Measurements from ENCODE around the gene RPL36A. TPM values are rescaled to one million over a fixed set of nuclear protein-coding genes. Genes with fewer than 3 reads are reported as not detected.

RPL36A gene
- total and polyA plus RNA-seq, 2 of the 13 experiments (the other 11 are each of a cell fraction or from before 2014, with no cell fraction given), result 1,152 to 1,716 TPM

DNA sequence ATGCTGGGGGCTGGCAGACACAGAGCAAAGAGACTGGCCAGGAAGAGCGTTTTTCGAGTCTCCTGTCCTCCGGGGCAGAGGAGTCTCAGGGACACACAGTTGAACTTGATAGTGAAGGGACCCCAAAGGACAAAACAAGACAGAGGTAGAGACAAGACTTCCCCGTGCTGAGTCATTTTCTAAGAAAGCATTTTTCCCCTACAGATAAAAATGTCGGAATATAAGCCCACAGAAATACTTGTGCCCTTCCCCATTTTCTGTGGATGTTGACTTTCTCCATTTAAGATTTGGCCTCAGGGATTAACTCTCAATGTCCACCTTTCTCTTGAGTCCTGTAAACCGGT lies 4.3 kb upstream of the RPL36A start:
- H3K4me1 ChIP-seq (ENCODE audit: insufficient read depth, low read length), result no peaks in the 10 kb centered on the region
- BruUV-seq (replicated peaks), result no TSS peak
- FAIRE-seq (no peak), DNase-seq (ENCODE audit: low spot score) (no peak), ATAC-seq (no peak)
- no peaks in the 10 kb centered on the region for H3K9me3 ChIP-seq (ENCODE audit: low read length)
- no peaks in the 10 kb centered on the region; a peak in 1 of 5 replicates for H3K27me3 ChIP-seq (ENCODE audit: control insufficient read depth in 1 of 2, insufficient read depth in 2 of 2, low read length in 2 of 2)
- H3K4me3 ChIP-seq (replicated peaks in 1 of 3; ENCODE audit: insufficient read depth in 1 of 3, low read depth in 2 of 3, low read length in 3 of 3), result no peak overlapping the region
- ChIA-PET POLR2A (no interaction called here), CTCF (ENCODE audit: low intra/inter-chr PET ratio, low total read pairs) (no interaction called here)
- no peak overlapping the region for H2AFZ ChIP-seq (ENCODE audit: low read length)
- H3K36me3 ChIP-seq (replicated peaks in 1 of 2; ENCODE audit: control insufficient read depth in 1 of 2, insufficient read depth in 2 of 2, low read length in 2 of 2), result no peaks in the 10 kb centered on the region
- no peak for TF ChIP-seq ZBTB14 (CRISPR knock-in tag; IDR thresholded peaks at IDR 0.05)
- no peak for TF ChIP-seq MTF1 (CRISPR knock-in tag; IDR thresholded peaks at IDR 0.05)
- no peak for TF ChIP-seq ZNF160 (CRISPR knock-in tag; IDR thresholded peaks at IDR 0.05)
- TF ChIP-seq GFI1 (CRISPR knock-in tag; IDR thresholded peaks at IDR 0.05; ENCODE audit: borderline replicate concordance), result no peak
- no peak for TF ChIP-seq SMARCE1 (IDR thresholded peaks at IDR 0.05; ENCODE audit: borderline replicate concordance)
- no peak for TF ChIP-seq ZNF264 (CRISPR knock-in tag; IDR thresholded peaks at IDR 0.05)
- TF ChIP-seq ATF4 (CRISPR knock-in tag; IDR thresholded peaks at IDR 0.05), result no peak
- no peak for TF ChIP-seq KMT2A (CRISPR knock-in tag; IDR thresholded peaks at IDR 0.05)
- TF ChIP-seq ZNF775 (CRISPR knock-in tag; IDR thresholded peaks at IDR 0.05; ENCODE audit: borderline replicate concordance), result no peak
- no peak for TF ChIP-seq CBFB (CRISPR knock-in tag; IDR thresholded peaks at IDR 0.05)
- TF ChIP-seq, protein P1, sequence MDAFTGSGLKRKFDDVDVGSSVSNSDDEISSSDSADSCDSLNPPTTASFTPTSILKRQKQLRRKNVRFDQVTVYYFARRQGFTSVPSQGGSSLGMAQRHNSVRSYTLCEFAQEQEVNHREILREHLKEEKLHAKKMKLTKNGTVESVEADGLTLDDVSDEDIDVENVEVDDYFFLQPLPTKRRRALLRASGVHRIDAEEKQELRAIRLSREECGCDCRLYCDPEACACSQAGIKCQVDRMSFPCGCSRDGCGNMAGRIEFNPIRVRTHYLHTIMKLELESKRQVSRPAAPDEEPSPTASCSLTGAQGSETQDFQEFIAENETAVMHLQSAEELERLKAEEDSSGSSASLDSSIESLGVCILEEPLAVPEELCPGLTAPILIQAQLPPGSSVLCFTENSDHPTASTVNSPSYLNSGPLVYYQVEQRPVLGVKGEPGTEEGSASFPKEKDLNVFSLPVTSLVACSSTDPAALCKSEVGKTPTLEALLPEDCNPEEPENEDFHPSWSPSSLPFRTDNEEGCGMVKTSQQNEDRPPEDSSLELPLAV (CRISPR knock-in tag; conservative IDR thresholded peaks at IDR 0.05; ENCODE audit: low read depth), result no peak
- TF ChIP-seq, protein P2, sequence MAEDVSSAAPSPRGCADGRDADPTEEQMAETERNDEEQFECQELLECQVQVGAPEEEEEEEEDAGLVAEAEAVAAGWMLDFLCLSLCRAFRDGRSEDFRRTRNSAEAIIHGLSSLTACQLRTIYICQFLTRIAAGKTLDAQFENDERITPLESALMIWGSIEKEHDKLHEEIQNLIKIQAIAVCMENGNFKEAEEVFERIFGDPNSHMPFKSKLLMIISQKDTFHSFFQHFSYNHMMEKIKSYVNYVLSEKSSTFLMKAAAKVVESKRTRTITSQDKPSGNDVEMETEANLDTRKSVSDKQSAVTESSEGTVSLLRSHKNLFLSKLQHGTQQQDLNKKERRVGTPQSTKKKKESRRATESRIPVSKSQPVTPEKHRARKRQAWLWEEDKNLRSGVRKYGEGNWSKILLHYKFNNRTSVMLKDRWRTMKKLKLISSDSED (CRISPR knock-in tag; IDR thresholded peaks at IDR 0.05), result no peak
- TF ChIP-seq RBM22 (optimal IDR thresholded peaks at IDR 0.05; ENCODE audit: low read length), result no peak
- H3K9ac ChIP-seq (ENCODE audit: insufficient read depth, low read depth, low read length), result no peak overlapping the region
- H3K27ac ChIP-seq (ENCODE audit: extremely low read length, insufficient read depth, low read length), result no peak overlapping the region
- 70% methylated on average over 5 of the region's 6 CpGs for WGBS (ENCODE audit: low lambda C conversion rate)
- in situ Hi-C loops (cut with HindIII; ENCODE audit: extremely low pct_ligation_motif_present, low pct_unique_long_range_greater_than_20kb), result no loop called here
- intact Hi-C loops (cut with micrococcal nuclease; ENCODE audit: unreplicated experiment), result no loop called here
- no peaks in the 10 kb centered on the region for H4K20me1 ChIP-seq (ENCODE audit: insufficient read depth, low read length)
- no peak overlapping the region for H3K4me2 ChIP-seq (ENCODE audit: low read depth, low read length)
- H3K79me2 ChIP-seq (ENCODE audit: insufficient read depth, low read length), result peaks cover 6% of the 10 kb centered on the region
